GM23338 (cell line): ENCODE data around the gene HIVEP2.

ENCODE experiments used
- CTCF ChIP-seq, 2 experiments: fragments of 200-600 bp in 1 of 2; sonication (generic) in 1 of 2; conservative IDR thresholded peaks; 2 replicates each; pipeline versions ENCODE4 v1.5.1 to v1.6.1; 2016 to 2017; ENCODE audit warnings: antibody characterized with exemption in 2 of 2, low read depth in 2 of 2, mild to moderate bottlenecking in 2 of 2, moderate library complexity in 1 of 2
- EZH2 ChIP-seq: fragments of 200-600 bp; sonication (generic); IDR thresholded peaks from one replicate; pipeline ENCODE4 v1.8.0; 2017; ENCODE audit warnings: antibody characterized with exemption, mild to moderate bottlenecking, low read depth; ENCODE audit not compliant: unreplicated experiment
- POLR2AphosphoS5 ChIP-seq: IDR thresholded peaks from 2 replicates; pipeline ENCODE4 v1.6.1; 2016; ENCODE audit warnings: antibody characterized with exemption, low read depth

GRCh38 chr6:142861711-142862110 lies 83.3 kb downstream of the HIVEP2 start:
- no peak for TF ChIP-seq CTCF (conservative IDR thresholded peaks at IDR 0.05; ENCODE audit: low read depth in 2 of 2)
- TF ChIP-seq POLR2AphosphoS5: no peak
- TF ChIP-seq EZH2: no peak
